Measurements from ENCODE around the gene DHX30. TPM values are rescaled to one million over a fixed set of nuclear protein-coding genes. Genes with fewer than 3 reads are reported as not detected.
A peak's percentile ranks its signal among the peaks of the same experiment; 100 is the strongest.
"Not testable (repeated sequence)": the region's sequence is repeated elsewhere in the genome, so short reads cannot be mapped to it uniquely, and the experiment has no call there.

DHX30 gene, protein sequence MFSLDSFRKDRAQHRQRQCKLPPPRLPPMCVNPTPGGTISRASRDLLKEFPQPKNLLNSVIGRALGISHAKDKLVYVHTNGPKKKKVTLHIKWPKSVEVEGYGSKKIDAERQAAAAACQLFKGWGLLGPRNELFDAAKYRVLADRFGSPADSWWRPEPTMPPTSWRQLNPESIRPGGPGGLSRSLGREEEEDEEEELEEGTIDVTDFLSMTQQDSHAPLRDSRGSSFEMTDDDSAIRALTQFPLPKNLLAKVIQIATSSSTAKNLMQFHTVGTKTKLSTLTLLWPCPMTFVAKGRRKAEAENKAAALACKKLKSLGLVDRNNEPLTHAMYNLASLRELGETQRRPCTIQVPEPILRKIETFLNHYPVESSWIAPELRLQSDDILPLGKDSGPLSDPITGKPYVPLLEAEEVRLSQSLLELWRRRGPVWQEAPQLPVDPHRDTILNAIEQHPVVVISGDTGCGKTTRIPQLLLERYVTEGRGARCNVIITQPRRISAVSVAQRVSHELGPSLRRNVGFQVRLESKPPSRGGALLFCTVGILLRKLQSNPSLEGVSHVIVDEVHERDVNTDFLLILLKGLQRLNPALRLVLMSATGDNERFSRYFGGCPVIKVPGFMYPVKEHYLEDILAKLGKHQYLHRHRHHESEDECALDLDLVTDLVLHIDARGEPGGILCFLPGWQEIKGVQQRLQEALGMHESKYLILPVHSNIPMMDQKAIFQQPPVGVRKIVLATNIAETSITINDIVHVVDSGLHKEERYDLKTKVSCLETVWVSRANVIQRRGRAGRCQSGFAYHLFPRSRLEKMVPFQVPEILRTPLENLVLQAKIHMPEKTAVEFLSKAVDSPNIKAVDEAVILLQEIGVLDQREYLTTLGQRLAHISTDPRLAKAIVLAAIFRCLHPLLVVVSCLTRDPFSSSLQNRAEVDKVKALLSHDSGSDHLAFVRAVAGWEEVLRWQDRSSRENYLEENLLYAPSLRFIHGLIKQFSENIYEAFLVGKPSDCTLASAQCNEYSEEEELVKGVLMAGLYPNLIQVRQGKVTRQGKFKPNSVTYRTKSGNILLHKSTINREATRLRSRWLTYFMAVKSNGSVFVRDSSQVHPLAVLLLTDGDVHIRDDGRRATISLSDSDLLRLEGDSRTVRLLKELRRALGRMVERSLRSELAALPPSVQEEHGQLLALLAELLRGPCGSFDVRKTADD
- total RNA-seq, result 55.0 TPM

DNA sequence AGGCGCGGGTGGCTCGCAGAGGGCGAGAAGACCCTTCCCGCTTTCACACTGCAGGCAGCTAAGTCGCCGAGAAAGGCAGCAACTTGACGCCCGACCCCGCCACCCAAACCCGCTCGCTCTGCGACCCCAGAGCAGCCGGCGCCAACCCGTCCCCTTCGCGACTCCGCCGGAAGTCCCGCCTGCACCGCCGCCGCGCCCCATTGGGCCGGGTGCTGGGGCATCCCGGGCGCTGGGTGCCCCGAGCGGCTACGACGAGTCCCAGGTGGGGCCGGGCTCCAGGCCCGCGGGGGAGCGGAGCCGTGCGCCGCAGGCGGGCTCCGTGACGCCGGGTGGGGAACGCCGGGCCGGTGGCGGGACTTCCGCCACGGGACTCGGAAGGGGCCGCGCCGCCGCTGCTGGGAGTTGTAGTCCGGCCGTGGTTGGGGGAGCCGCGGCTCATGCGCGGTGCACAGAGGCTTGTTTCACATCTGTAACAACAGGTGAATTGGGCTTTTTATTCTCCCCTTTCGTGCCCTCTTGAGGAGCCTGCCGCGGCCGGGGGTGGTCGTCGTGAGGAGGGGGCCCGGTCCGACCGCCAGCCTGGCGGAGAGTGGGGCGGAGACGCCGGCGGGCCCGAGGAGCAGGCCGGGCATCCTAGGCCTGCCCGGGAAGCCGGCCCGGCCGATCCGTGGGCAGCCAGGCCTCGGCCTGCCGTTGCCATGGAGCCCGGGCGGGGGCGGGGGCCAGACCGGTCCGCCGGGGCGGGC lies at the start of gene DHX30:
DHX30 (plus strand) TSS at position 405 of the 746 bp plus-strand sequence. CDS start 7,546 bp downstream, outside the sequence.
- Histone ChIP-seq H3K9me3 (no peaks in the 10 kb centered on the region), H3K27me3 (no peaks in the 10 kb centered on the region), H3K27ac (peak within 1 kb of the TSS; percentile 91), H3K4me3 (peak within 1 kb of the TSS; percentile 85 to 90), H3K36me3 (peaks cover 0 to 16% of the 10 kb centered on the region in 2 donors), H3K4me1 (peaks cover 13% of the 10 kb centered on the region)
- no peak for DNase-seq (ENCODE audit: extremely low spot score in 2 of 2)
- peak in 1 of 2 donors; percentile 65 for TF ChIP-seq POLR2A (IDR thresholded peaks at IDR 0.05)
- peak in 1 of 2 donors; percentile 58 for TF ChIP-seq POLR2AphosphoS5 (IDR thresholded peaks at IDR 0.05; ENCODE audit: insufficient read depth in 1 of 2, low read depth in 1 of 2)
- TF ChIP-seq, protein P1, sequence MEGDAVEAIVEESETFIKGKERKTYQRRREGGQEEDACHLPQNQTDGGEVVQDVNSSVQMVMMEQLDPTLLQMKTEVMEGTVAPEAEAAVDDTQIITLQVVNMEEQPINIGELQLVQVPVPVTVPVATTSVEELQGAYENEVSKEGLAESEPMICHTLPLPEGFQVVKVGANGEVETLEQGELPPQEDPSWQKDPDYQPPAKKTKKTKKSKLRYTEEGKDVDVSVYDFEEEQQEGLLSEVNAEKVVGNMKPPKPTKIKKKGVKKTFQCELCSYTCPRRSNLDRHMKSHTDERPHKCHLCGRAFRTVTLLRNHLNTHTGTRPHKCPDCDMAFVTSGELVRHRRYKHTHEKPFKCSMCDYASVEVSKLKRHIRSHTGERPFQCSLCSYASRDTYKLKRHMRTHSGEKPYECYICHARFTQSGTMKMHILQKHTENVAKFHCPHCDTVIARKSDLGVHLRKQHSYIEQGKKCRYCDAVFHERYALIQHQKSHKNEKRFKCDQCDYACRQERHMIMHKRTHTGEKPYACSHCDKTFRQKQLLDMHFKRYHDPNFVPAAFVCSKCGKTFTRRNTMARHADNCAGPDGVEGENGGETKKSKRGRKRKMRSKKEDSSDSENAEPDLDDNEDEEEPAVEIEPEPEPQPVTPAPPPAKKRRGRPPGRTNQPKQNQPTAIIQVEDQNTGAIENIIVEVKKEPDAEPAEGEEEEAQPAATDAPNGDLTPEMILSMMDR (IDR thresholded peaks at IDR 0.05), result peak in 1 of 3 experiments; percentile 31
- intact Hi-C loops (cut with DNase I), result no loop called here

DNA sequence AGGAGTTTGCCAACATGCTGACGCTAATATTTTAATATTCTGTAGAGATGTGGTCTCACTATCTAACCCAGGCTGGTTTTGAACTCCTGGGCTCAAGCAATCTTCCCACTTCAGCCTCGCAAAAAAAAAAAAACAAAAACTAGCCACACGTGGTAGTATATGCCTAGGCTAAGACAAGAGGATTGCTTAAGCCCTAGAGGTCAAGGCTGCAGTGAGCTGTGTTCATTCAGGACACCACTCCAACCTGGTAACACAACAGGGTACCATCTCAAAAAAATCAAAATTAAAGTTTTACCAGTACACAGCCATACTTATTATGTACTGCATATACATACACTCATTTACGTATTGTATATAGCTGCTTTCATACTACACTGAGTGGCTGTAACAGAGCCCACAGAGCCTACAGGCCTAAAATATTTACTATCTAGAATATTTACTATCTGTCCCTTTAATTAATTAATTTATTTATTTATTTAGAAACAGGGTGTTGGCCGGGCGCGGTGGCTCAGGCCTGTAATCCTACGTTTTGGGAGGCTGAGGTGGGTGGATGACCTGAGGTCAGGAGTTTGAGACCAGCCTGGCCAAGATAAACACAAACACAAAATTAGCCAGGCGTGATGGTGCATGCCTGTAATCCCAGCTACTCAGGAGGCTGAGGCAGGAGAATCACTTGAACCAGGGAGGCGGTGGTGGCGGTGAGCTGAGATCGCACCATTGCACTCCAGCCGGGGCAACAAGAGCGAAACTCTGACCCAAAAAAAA lies 44.5 kb upstream of the DHX30 start:
- Histone ChIP-seq H3K27me3 (no peaks in the 10 kb centered on the region), H3K27ac (no peak overlapping the region), H3K36me3 (peaks cover 0 to 10% of the 10 kb centered on the region in 2 donors), H3K9me3 (no peaks in the 10 kb centered on the region), H3K4me1 (no peaks in the 10 kb centered on the region), H3K4me3 (no peak overlapping the region)
- TF ChIP-seq POLR2AphosphoS5 (IDR thresholded peaks at IDR 0.05; ENCODE audit: insufficient read depth in 1 of 2, low read depth in 1 of 2), result no peak
- TF ChIP-seq, protein P1 (IDR thresholded peaks at IDR 0.05), result no peak
- intact Hi-C loops (cut with DNase I), result no loop called here
- DNase-seq (ENCODE audit: extremely low spot score in 2 of 2), result no peak

DNA sequence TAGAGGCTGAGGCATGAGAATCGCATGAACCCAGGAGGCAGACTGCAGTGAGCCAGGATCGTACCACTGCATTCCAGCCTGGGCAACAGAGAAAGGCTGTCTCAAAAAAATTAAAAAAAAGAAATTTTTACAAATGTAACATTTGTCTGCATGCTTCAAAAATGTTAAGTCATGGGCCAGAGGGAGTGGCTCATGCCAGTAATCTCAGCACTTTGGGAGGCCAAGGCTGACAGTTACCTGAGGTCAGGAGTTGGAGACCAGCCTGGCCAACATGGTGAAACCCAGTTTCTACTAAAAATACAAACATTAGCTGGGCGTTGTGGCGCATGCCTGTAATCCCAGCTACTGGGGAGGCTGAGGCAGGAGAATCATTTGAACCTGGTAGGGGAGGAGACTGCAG lies 42.7 kb upstream of the DHX30 start:
- H3K9me3 ChIP-seq; H3K27me3 ChIP-seq; H3K4me1 ChIP-seq; H3K36me3 ChIP-seq; H3K27ac ChIP-seq; intact Hi-C loops (cut with DNase I); DNase-seq (ENCODE audit: extremely low spot score in 2 of 2); H3K4me3 ChIP-seq: not testable (repeated sequence)

DNA sequence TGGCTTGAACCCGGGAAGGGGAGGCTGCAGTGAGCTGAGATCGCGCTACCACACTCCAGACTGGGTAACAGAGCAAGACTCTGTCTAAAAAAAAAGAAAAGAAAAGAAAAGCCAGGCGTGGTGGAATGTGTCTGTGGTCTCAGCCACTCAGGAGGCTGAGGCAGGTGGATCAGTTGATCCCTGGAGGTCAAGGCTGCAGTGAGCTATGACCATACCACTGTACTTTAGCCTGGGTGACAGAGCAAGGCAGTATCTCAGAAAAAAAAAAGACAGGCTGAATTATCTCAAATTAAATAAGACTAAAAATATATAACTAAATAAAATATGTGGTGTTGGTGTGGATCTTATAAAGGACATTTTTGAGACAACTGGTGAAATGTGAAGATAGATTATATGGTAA lies 41.9 kb upstream of the DHX30 start:
- Histone ChIP-seq H3K4me1 (no peaks in the 10 kb centered on the region), H3K36me3 (peaks cover 0 to 10% of the 10 kb centered on the region in 2 donors), H3K9me3 (no peaks in the 10 kb centered on the region), H3K27ac (no peak overlapping the region), H3K4me3 (no peak overlapping the region), H3K27me3 (no peaks in the 10 kb centered on the region)
- DNase-seq (ENCODE audit: extremely low spot score in 2 of 2), result no peak
- TF ChIP-seq POLR2AphosphoS5 (IDR thresholded peaks at IDR 0.05; ENCODE audit: insufficient read depth in 1 of 2, low read depth in 1 of 2) (no peak), POLR2A (IDR thresholded peaks at IDR 0.05) (no peak)
- TF ChIP-seq, protein P1 (IDR thresholded peaks at IDR 0.05), result no peak
- intact Hi-C loops (cut with DNase I), result no loop called here
